Parathyroid adenoma (tissue), 2 donors: Measurements from ENCODE around the gene CCNE1.

Experiments
- H2AFZ ChIP-seq: fragments of 300-600 bp; sonication (generic); one replicate; pipeline ENCODE4 v1.7.0; 2017; ENCODE audit warnings: antibody characterized with exemption, mild to moderate bottlenecking
- H3K27ac ChIP-seq: fragments of 300-600 bp; sonication (generic); one replicate; pipeline ENCODE4 v1.7.0; 2017
- H3K27me3 ChIP-seq: fragments of 300-600 bp; sonication (generic); one replicate; pipeline ENCODE4 v1.7.0; 2017; ENCODE audit warnings: low read length; ENCODE audit not compliant: control insufficient read depth, insufficient read depth
- H3K36me3 ChIP-seq: fragments of 300-600 bp; sonication (generic); one replicate; pipeline ENCODE4 v1.7.0; 2017; ENCODE audit warnings: low read length; ENCODE audit not compliant: control insufficient read depth, insufficient read depth
- H3K4me1 ChIP-seq: fragments of 300-600 bp; sonication (generic); one replicate; pipeline ENCODE4 v1.7.0; 2017; ENCODE audit warnings: control low read depth
- H3K4me2 ChIP-seq: fragments of 300-600 bp; sonication (generic); one replicate; pipeline ENCODE4 v1.7.0; 2017; ENCODE audit warnings: low read length
- H3K4me3 ChIP-seq: fragments of 300-600 bp; sonication (generic); one replicate; pipeline ENCODE4 v1.7.0; 2017; ENCODE audit warnings: low read depth, low read length
- H3K79me2 ChIP-seq: fragments of 300-600 bp; sonication (generic); one replicate; pipeline ENCODE4 v1.7.0; 2017; ENCODE audit warnings: control low read depth
- H3K9ac ChIP-seq: fragments of 300-600 bp; sonication (generic); one replicate; pipeline ENCODE4 v1.7.0; 2017; ENCODE audit warnings: mild to moderate bottlenecking
- H3K9me3 ChIP-seq: fragments of 300-600 bp; sonication (generic); one replicate; pipeline ENCODE4 v1.7.0; 2017; ENCODE audit warnings: low read length; ENCODE audit not compliant: control insufficient read depth
- TF ChIP-seq, protein P1 (sequence below): fragments of 300-600 bp; sonication (generic); IDR thresholded peaks from one replicate; pipeline ENCODE4 v1.7.0; 2017; ENCODE audit warnings: antibody characterized with exemption, mild to moderate bottlenecking
- donor health status: primary hyperparathyroidism.

Gene CCNE1

DNA sequence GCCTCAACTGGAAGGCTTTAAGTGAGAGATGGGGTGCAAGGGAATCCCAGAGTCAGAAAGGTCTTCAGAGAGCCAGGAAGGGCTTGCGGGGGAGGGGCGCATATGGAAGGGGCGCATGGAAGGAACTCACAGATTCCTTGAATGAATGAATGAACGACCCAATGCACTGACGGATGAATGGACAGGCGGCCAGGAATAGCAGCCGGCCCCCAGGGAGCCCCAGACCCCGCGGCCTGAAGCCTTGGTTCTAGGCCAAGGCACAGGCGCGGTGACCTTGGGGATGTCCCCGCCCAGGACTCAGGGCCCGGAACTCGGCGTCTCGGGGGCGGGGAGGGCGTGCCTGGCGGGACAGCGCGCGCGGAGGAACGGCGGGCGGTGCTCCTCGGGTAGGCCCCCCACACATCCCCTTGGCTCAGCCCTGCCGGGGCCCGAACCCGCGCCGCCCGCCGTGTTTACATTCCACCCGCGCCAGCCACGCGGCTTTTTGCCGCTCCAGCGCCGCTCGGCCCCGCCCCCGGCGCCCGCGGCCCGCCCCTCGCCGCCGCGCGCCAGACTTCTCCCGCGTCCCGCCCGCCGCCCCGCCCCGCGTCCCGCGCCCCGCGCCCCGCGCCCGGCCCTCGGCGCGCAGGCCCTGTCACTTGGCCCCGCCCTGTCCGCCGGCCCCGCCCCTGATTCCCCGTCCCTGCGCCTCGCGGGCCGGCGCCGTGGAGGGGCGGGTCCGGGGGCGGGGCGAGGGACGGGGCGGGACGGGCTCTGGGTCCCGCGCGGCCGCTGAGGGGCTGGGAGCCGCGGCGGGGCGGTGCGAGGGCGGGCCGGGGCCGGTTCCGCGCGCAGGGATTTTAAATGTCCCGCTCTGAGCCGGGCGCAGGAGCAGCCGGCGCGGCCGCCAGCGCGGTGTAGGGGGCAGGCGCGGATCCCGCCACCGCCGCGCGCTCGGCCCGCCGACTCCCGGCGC, at the start of gene CCNE1:
Gene CCNE1 (plus strand): TSS at position 867 of the 955 bp plus-strand sequence. CDS start 565 bp downstream, outside the sequence.
- H3K79me2 ChIP-seq, result no peaks in the 10 kb centered on the region
- H3K27ac ChIP-seq, result peak within 1 kb of the TSS; percentile 63
- H3K4me1 ChIP-seq, result no peaks in the 10 kb centered on the region
- H3K9ac ChIP-seq, result no peak within 1 kb of the TSS
- no peak within 1 kb of the TSS for H3K4me3 ChIP-seq
- TF ChIP-seq, protein P1, sequence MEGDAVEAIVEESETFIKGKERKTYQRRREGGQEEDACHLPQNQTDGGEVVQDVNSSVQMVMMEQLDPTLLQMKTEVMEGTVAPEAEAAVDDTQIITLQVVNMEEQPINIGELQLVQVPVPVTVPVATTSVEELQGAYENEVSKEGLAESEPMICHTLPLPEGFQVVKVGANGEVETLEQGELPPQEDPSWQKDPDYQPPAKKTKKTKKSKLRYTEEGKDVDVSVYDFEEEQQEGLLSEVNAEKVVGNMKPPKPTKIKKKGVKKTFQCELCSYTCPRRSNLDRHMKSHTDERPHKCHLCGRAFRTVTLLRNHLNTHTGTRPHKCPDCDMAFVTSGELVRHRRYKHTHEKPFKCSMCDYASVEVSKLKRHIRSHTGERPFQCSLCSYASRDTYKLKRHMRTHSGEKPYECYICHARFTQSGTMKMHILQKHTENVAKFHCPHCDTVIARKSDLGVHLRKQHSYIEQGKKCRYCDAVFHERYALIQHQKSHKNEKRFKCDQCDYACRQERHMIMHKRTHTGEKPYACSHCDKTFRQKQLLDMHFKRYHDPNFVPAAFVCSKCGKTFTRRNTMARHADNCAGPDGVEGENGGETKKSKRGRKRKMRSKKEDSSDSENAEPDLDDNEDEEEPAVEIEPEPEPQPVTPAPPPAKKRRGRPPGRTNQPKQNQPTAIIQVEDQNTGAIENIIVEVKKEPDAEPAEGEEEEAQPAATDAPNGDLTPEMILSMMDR, result no peak
- H2AFZ ChIP-seq, result peak within 1 kb of the TSS; percentile 83
- no peaks in the 10 kb centered on the region for H3K27me3 ChIP-seq
- H3K36me3 ChIP-seq, result no peaks in the 10 kb centered on the region
- peak within 1 kb of the TSS; percentile 71 for H3K4me2 ChIP-seq
- H3K9me3 ChIP-seq, result no peaks in the 10 kb centered on the region

DNA sequence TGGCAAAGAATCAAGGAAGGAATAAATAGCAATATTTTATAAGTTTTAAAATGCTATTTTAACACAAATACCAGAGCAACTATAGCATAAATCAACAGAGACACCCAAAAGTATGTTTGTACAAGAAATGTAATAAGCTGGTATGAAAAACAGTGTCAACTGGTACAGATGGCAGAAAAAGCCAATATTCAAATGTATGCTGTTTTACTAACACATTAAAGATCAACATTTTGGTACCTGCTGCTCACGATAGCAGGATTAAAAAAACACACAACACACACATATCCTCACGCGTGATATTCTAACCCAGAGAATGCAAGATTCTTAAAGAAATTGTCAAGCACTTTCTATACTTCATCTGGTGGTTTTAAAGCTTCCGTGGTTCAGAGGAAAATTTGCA, 48.6 kb upstream of the CCNE1 start:
- H3K4me1 ChIP-seq, result no peaks in the 10 kb centered on the region
- no peak overlapping the region for H3K4me2 ChIP-seq
- no peaks in the 10 kb centered on the region for H3K9me3 ChIP-seq
- no peak overlapping the region for H3K4me3 ChIP-seq
- no peak overlapping the region for H2AFZ ChIP-seq
- H3K79me2 ChIP-seq, result no peaks in the 10 kb centered on the region
- no peaks in the 10 kb centered on the region for H3K27me3 ChIP-seq
- no peak overlapping the region for H3K9ac ChIP-seq
- TF ChIP-seq, protein P1, result no peak
- no peaks in the 10 kb centered on the region for H3K36me3 ChIP-seq
- no peak overlapping the region for H3K27ac ChIP-seq

DNA sequence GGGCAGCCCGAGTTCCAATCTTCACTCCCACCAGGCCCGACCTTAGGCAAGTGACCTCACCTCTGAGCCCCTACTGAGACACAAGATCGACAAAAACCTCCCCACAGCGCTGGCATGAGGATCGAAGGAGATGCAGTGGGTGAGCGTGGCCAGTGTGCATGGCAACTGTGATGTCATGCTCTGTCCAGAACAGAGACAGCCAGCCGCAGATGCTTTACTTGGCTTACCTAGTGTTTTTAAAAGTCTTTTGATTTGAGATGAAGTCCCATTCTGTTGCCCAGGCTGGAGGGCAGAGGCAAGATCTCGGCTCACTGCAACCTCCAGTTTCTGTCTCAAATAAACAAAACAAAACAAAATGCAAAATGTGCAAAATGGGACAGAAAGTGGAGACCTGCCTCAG, 47.4 kb upstream of the CCNE1 start:
- H3K4me2 ChIP-seq, result no peak overlapping the region
- no peaks in the 10 kb centered on the region for H3K27me3 ChIP-seq
- H3K79me2 ChIP-seq, result no peaks in the 10 kb centered on the region
- no peak overlapping the region for H2AFZ ChIP-seq
- H3K27ac ChIP-seq, result no peak overlapping the region
- H3K36me3 ChIP-seq, result no peaks in the 10 kb centered on the region
- H3K4me1 ChIP-seq, result no peaks in the 10 kb centered on the region
- no peaks in the 10 kb centered on the region for H3K9me3 ChIP-seq
- H3K4me3 ChIP-seq, result no peak overlapping the region
- no peak overlapping the region for H3K9ac ChIP-seq
- TF ChIP-seq, protein P1, result no peak

DNA sequence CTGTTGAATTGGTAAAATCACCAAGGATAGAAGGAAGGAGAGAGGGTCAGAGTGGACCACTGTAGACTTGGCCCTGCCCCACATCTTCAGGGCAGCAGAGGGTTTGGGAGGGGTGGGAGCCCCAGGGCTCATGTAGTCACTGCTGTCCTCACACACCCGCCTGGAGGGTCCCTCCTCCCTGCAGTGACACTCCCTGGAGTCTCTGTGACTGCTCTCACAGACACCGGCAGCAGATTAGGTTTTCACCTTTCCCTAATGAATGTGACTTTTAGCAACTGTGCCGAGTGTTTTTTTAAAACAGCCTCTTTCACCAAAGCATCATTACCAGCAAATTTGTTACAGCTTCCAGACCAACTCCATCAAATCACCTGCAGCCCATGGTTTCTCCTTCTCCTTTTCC, 45.7 kb upstream of the CCNE1 start:
- Histone ChIP-seq H3K27me3 (no peaks in the 10 kb centered on the region), H2AFZ (no peak overlapping the region), H3K9me3 (no peaks in the 10 kb centered on the region), H3K79me2 (no peaks in the 10 kb centered on the region), H3K4me3 (no peak overlapping the region), H3K4me1 (no peaks in the 10 kb centered on the region), H3K4me2 (no peak overlapping the region), H3K36me3 (no peaks in the 10 kb centered on the region), H3K9ac (no peak overlapping the region), H3K27ac (no peak overlapping the region)
- TF ChIP-seq, protein P1, result no peak
